WTC11 (cell line): ENCODE data around the gene ZNF710. TPM values are rescaled to one million over a fixed set of nuclear protein-coding genes. Genes with fewer than 3 reads are reported as not detected.

Experiments
- ATAC-seq: fragments of 200-7000 bp; cut with Tn5 transposase; 2 replicates; pipeline ENCODE4 v1.10.0; 2021; ENCODE audit warnings: mild to moderate bottlenecking, moderate library complexity
- CTCF ChIA-PET: fragments of 300-600 bp; sonication (Branson Sonifier 250); formaldehyde crosslinking; loops from one replicate; lab custom pipeline; 2021; ENCODE audit warnings: antibody characterized with exemption; lab: Charles Lee
- POLR2A ChIA-PET: fragments of 350-600 bp; sonication (Branson Sonifier 250); formaldehyde crosslinking; loops from one replicate; lab custom pipeline; 2021; ENCODE audit warnings: antibody characterized with exemption; lab: Charles Lee
- DNase-seq: peaks from one replicate; pipeline ENCODE4 v3.0.0; 2021; ENCODE audit warnings: low spot score
- H3K27ac Mint-ChIP-seq: 2 replicates; pipeline ENCODE4 v1.8.0; 2021; ENCODE audit warnings: mixed read lengths
- H3K27me3 Mint-ChIP-seq: 2 replicates; pipeline ENCODE4 v1.8.0; 2021; ENCODE audit warnings: low read depth, mild to moderate bottlenecking, moderate library complexity, mixed read lengths
- H3K36me3 Mint-ChIP-seq: 2 replicates; pipeline ENCODE4 v1.8.0; 2021; ENCODE audit warnings: mixed read lengths
- H3K4me1 Mint-ChIP-seq: 2 replicates; pipeline ENCODE4 v1.8.0; 2022; ENCODE audit warnings: mixed read lengths
- H3K4me3 Mint-ChIP-seq: 2 replicates; pipeline ENCODE4 v1.8.0; 2021; ENCODE audit warnings: mild to moderate bottlenecking, moderate library complexity, mixed read lengths
- H3K9me3 Mint-ChIP-seq: 2 replicates; pipeline ENCODE4 v1.8.0; 2021; ENCODE audit warnings: mixed read lengths
- ATF2 ChIP-seq: sonication (generic); formaldehyde crosslinking; IDR thresholded peaks from 2 replicates; pipeline ENCODE4 v1.8.1; 2022; ENCODE audit warnings: low read depth, missing genetic modification reagents, borderline replicate concordance
- CREB1 ChIP-seq: sonication (generic); formaldehyde crosslinking; IDR thresholded peaks from 2 replicates; pipeline ENCODE4 v1.8.0; 2023; ENCODE audit warnings: mild to moderate bottlenecking, missing genetic modification reagents
- FOXK1 ChIP-seq: sonication (generic); formaldehyde crosslinking; IDR thresholded peaks from 2 replicates; pipeline ENCODE4 v1.8.0; 2022; ENCODE audit warnings: mild to moderate bottlenecking, moderate library complexity, missing genetic modification reagents
- JAZF1 ChIP-seq: fragments of 250-450 bp; sonication (Bioruptor Pico); IDR thresholded peaks from 2 replicates; pipeline ENCODE4 v1.9.0; 2021; ENCODE audit warnings: moderate library complexity, mild to moderate bottlenecking, inconsistent platforms
- JUN ChIP-seq: sonication (generic); formaldehyde crosslinking; IDR thresholded peaks from 2 replicates; pipeline ENCODE4 v1.8.0; 2023; ENCODE audit warnings: mild to moderate bottlenecking, missing genetic modification reagents
- MAX ChIP-seq: sonication (generic); formaldehyde crosslinking; IDR thresholded peaks from 2 replicates; pipeline ENCODE4 v1.8.0; 2022; ENCODE audit warnings: mild to moderate bottlenecking, missing genetic modification reagents
- RORB ChIP-seq: fragments of 250-450 bp; sonication (Bioruptor Pico); IDR thresholded peaks from 2 replicates; pipeline ENCODE4 v1.9.0; 2021; ENCODE audit warnings: mild to moderate bottlenecking
- SMAD3 ChIP-seq: sonication (generic); formaldehyde crosslinking; IDR thresholded peaks from 2 replicates; pipeline ENCODE4 v1.8.0; 2022; ENCODE audit warnings: missing genetic modification reagents, mild to moderate bottlenecking, borderline replicate concordance
- TP53 ChIP-seq: sonication (generic); formaldehyde crosslinking; IDR thresholded peaks from 2 replicates; pipeline ENCODE4 v1.8.1; 2023; ENCODE audit warnings: mild to moderate bottlenecking, missing genetic modification reagents
- ZNF396 ChIP-seq: fragments of 250-450 bp; sonication (Bioruptor Pico); IDR thresholded peaks from 2 replicates; pipeline ENCODE4 v1.8.0; 2021; ENCODE audit warnings: mild to moderate bottlenecking, moderate library complexity, borderline replicate concordance
- total RNA-seq: library from RNA; stranded (reverse); gene quantifications from 3 replicates; pipeline ENCODE4 v1.2.3, GENCODE V29; 2021
- TF ChIP-seq, protein P1 (sequence below): sonication (generic); formaldehyde crosslinking; conservative IDR thresholded peaks from 2 replicates; pipeline ENCODE4 v1.8.1; 2023; ENCODE audit warnings: mild to moderate bottlenecking, low read depth, missing genetic modification reagents, moderate library complexity
- TF ChIP-seq, protein P2 (sequence below): sonication (generic); formaldehyde crosslinking; IDR thresholded peaks from 2 replicates; pipeline ENCODE4 v1.8.0; 2022; ENCODE audit warnings: missing genetic modification reagents
- TF ChIP-seq, protein P3 (sequence below): fragments of 250-450 bp; sonication (Bioruptor Pico); IDR thresholded peaks from 2 replicates; pipeline ENCODE4 v2.1.2; 2022; ENCODE audit warnings: mild to moderate bottlenecking, moderate library complexity
- TF ChIP-seq, protein P4 (sequence below): sonication (generic); formaldehyde crosslinking; IDR thresholded peaks from 2 replicates; pipeline ENCODE4 v1.8.0; 2023; ENCODE audit warnings: missing genetic modification reagents, mild to moderate bottlenecking, borderline replicate concordance

Gene ZNF710
- total RNA-seq, 1 experiment from 2014 or later, result 25.9 TPM

DNA sequence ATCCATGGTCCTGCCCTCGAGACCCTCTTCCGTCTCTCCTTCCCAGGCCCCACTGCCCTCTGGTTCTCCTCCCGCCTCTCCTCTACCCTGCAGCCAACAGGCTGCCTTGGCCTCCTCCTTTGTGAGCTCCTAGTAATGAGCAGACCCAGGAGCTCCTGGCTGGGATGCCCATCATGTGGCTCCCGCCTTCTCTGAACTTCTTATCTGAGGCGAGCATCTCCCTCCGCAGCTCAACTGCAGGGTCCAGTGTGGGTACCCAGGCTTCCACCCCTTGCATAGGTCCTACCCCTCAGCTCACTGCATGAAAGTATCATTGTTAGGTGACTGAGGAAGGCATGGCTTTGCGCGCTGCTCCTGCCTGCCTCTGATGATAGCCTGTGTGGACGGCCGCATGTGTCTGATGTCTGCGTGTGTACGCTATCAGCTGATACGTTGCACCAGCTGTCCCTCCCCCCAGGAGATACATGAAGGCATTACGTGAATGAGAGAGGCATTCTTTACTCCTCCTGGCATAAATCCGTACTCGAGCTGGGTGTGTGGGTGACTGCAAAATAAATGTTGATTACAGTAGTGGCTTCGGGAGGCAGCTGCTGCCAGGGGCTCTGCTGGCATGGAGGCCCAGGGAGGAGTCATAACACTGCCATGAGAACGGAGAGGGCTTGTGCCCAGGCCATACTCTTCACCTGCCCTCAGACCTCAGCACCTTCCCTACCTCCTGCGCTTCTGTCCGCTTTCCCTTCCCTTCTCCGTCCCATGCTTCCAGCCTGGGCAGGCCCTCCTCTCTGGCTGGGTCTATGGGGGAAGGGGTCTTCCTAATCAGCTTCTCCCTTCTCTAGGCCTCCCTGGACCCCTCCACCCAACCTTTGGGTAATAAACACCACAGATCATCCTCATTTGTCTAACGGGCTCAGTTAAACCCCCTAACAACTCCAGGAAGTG, 48.8 kb downstream of the ZNF710 start:
- Mint-ChIP-seq H3K27ac (peak overlapping the region; percentile 26), H3K27me3 (no peaks in the 10 kb centered on the region), H3K4me1 (peaks cover 29% of the 10 kb centered on the region), H3K9me3 (no peaks in the 10 kb centered on the region), H3K4me3 (no peak overlapping the region), H3K36me3 (no peaks in the 10 kb centered on the region)
- TF ChIP-seq TP53 (CRISPR knock-in tag), result no peak
- TF ChIP-seq JAZF1 (CRISPR knock-in tag), result no peak
- TF ChIP-seq, protein P1, sequence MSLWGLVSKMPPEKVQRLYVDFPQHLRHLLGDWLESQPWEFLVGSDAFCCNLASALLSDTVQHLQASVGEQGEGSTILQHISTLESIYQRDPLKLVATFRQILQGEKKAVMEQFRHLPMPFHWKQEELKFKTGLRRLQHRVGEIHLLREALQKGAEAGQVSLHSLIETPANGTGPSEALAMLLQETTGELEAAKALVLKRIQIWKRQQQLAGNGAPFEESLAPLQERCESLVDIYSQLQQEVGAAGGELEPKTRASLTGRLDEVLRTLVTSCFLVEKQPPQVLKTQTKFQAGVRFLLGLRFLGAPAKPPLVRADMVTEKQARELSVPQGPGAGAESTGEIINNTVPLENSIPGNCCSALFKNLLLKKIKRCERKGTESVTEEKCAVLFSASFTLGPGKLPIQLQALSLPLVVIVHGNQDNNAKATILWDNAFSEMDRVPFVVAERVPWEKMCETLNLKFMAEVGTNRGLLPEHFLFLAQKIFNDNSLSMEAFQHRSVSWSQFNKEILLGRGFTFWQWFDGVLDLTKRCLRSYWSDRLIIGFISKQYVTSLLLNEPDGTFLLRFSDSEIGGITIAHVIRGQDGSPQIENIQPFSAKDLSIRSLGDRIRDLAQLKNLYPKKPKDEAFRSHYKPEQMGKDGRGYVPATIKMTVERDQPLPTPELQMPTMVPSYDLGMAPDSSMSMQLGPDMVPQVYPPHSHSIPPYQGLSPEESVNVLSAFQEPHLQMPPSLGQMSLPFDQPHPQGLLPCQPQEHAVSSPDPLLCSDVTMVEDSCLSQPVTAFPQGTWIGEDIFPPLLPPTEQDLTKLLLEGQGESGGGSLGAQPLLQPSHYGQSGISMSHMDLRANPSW, result no peak
- TF ChIP-seq RORB (CRISPR knock-in tag), result no peak
- no peak for TF ChIP-seq CREB1
- TF ChIP-seq MAX (CRISPR knock-in tag), result no peak
- no peak for TF ChIP-seq SMAD3 (CRISPR knock-in tag)
- TF ChIP-seq FOXK1 (CRISPR knock-in tag), result no peak
- no peak for TF ChIP-seq JUN (CRISPR knock-in tag)
- TF ChIP-seq ZNF396, result no peak
- no peak for TF ChIP-seq ATF2 (CRISPR knock-in tag)
- TF ChIP-seq, protein P2, sequence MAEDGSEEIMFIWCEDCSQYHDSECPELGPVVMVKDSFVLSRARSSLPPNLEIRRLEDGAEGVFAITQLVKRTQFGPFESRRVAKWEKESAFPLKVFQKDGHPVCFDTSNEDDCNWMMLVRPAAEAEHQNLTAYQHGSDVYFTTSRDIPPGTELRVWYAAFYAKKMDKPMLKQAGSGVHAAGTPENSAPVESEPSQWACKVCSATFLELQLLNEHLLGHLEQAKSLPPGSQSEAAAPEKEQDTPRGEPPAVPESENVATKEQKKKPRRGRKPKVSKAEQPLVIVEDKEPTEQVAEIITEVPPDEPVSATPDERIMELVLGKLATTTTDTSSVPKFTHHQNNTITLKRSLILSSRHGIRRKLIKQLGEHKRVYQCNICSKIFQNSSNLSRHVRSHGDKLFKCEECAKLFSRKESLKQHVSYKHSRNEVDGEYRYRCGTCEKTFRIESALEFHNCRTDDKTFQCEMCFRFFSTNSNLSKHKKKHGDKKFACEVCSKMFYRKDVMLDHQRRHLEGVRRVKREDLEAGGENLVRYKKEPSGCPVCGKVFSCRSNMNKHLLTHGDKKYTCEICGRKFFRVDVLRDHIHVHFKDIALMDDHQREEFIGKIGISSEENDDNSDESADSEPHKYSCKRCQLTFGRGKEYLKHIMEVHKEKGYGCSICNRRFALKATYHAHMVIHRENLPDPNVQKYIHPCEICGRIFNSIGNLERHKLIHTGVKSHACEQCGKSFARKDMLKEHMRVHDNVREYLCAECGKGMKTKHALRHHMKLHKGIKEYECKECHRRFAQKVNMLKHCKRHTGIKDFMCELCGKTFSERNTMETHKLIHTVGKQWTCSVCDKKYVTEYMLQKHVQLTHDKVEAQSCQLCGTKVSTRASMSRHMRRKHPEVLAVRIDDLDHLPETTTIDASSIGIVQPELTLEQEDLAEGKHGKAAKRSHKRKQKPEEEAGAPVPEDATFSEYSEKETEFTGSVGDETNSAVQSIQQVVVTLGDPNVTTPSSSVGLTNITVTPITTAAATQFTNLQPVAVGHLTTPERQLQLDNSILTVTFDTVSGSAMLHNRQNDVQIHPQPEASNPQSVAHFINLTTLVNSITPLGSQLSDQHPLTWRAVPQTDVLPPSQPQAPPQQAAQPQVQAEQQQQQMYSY (CRISPR knock-in tag), result no peak
- TF ChIP-seq, protein P3, sequence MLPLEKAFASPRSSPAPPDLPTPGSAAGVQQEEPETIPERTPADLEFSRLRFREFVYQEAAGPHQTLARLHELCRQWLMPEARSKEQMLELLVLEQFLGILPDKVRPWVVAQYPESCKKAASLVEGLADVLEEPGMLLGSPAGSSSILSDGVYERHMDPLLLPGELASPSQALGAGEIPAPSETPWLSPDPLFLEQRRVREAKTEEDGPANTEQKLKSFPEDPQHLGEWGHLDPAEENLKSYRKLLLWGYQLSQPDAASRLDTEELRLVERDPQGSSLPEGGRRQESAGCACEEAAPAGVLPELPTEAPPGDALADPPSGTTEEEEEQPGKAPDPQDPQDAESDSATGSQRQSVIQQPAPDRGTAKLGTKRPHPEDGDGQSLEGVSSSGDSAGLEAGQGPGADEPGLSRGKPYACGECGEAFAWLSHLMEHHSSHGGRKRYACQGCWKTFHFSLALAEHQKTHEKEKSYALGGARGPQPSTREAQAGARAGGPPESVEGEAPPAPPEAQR (CRISPR knock-in tag), result no peak
- TF ChIP-seq, protein P4, sequence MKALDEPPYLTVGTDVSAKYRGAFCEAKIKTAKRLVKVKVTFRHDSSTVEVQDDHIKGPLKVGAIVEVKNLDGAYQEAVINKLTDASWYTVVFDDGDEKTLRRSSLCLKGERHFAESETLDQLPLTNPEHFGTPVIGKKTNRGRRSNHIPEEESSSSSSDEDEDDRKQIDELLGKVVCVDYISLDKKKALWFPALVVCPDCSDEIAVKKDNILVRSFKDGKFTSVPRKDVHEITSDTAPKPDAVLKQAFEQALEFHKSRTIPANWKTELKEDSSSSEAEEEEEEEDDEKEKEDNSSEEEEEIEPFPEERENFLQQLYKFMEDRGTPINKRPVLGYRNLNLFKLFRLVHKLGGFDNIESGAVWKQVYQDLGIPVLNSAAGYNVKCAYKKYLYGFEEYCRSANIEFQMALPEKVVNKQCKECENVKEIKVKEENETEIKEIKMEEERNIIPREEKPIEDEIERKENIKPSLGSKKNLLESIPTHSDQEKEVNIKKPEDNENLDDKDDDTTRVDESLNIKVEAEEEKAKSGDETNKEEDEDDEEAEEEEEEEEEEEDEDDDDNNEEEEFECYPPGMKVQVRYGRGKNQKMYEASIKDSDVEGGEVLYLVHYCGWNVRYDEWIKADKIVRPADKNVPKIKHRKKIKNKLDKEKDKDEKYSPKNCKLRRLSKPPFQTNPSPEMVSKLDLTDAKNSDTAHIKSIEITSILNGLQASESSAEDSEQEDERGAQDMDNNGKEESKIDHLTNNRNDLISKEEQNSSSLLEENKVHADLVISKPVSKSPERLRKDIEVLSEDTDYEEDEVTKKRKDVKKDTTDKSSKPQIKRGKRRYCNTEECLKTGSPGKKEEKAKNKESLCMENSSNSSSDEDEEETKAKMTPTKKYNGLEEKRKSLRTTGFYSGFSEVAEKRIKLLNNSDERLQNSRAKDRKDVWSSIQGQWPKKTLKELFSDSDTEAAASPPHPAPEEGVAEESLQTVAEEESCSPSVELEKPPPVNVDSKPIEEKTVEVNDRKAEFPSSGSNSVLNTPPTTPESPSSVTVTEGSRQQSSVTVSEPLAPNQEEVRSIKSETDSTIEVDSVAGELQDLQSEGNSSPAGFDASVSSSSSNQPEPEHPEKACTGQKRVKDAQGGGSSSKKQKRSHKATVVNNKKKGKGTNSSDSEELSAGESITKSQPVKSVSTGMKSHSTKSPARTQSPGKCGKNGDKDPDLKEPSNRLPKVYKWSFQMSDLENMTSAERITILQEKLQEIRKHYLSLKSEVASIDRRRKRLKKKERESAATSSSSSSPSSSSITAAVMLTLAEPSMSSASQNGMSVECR (CRISPR knock-in tag), result no peak
- ChIA-PET POLR2A (interaction anchor here (0.7 kb wide), 1 partner anchor 12 kb away, joined by 3 read pairs; no protein-coding TSS in a partner anchor), CTCF (interaction anchor here (0.8 to 1.5 kb wide), 2 partner anchors 94 to 151 kb away, joined by 3 to 4 read pairs; no protein-coding TSS in a partner anchor)
- ATAC-seq (no peak), DNase-seq (no peak)
